K562 (cell line): Measurements from ENCODE around the gene RASIP1. TPM values are rescaled to one million over a fixed set of nuclear protein-coding genes. Genes with fewer than 3 reads are reported as not detected.

Experiments
- ADNP ChIP-seq: fragments of 200-800 bp; sonication (Bioruptor generic); IDR thresholded peaks from 2 replicates; pipeline ENCODE4 v1.6.1; 2016; ENCODE audit warnings: missing genetic modification characterization, missing compliant biosample characterization
- C11orf30 ChIP-seq: fragments of 450-650 bp; IDR thresholded peaks from 2 replicates; pipeline ENCODE4 v1.6.1; 2016; ENCODE audit warnings: low read depth, mild to moderate bottlenecking
- CBX8 ChIP-seq: fragments of 200-600 bp; sonication (generic); IDR thresholded peaks from 2 replicates; pipeline ENCODE4 v1.6.1; 2012; ENCODE audit warnings: borderline replicate concordance, mixed run types, low read depth, mild to moderate bottlenecking, moderate library complexity, mixed read lengths, low read length, control low read depth, inconsistent platforms; ENCODE audit not compliant: poor library complexity, severe bottlenecking; ENCODE audit errors: extremely low read depth
- GTF2E2 ChIP-seq: fragments of 200-800 bp; sonication (Bioruptor generic); IDR thresholded peaks from 2 replicates; pipeline ENCODE4 v1.6.1; 2016; ENCODE audit warnings: missing genetic modification characterization, missing compliant biosample characterization
- JUN ChIP-seq, 2 experiments: sonication (generic) in 1 of 2; formaldehyde crosslinking in 1 of 2; IDR thresholded peaks; 2 replicates each; pipeline versions ENCODE4 v1.6.1 to v1.8.0; 2012 to 2022; ENCODE audit warnings: borderline replicate concordance in 2 of 2, mild to moderate bottlenecking in 2 of 2, improper control_type of control experiment in 1 of 2, low read depth in 1 of 2, low read length in 1 of 2, missing genetic modification reagents in 1 of 2
- JUND ChIP-seq, 2 experiments: IDR thresholded peaks; 2 replicates in 1 of 2; 3 replicates in 1 of 2; pipeline ENCODE4 v1.6.1; 2011; ENCODE audit warnings: borderline replicate concordance in 2 of 2, low read depth in 2 of 2, low read length in 2 of 2, improper control_type of control experiment in 1 of 2, missing biosample characterization in 1 of 2, missing genetic modification characterization in 1 of 2, missing genetic modification reagents in 1 of 2
- MED1 ChIP-seq: sonication (generic); formaldehyde crosslinking; IDR thresholded peaks from 2 replicates; pipeline ENCODE4 v1.8.1; 2023; ENCODE audit warnings: missing genetic modification reagents, borderline replicate concordance
- NR2C2 ChIP-seq, 2 experiments: fragments of 200-800 bp in 1 of 2; sonication (Bioruptor generic) in 1 of 2; sonication (generic) in 1 of 2; formaldehyde crosslinking in 1 of 2; IDR thresholded peaks; 2 replicates each; pipeline versions ENCODE4 v1.6.1 to v1.8.0; 2016 to 2022; ENCODE audit warnings: mild to moderate bottlenecking in 1 of 2, missing compliant biosample characterization in 1 of 2, missing genetic modification characterization in 1 of 2, missing genetic modification reagents in 1 of 2
- PHF20 ChIP-seq: fragments of 450-650 bp; IDR thresholded peaks from 2 replicates; pipeline ENCODE4 v1.6.1; 2018; ENCODE audit not compliant: partially characterized antibody
- POLR3G ChIP-seq: IDR thresholded peaks from 2 replicates; pipeline ENCODE4 v1.6.1; 2011; ENCODE audit not compliant: insufficient read length, insufficient replicate concordance; ENCODE audit errors: extremely low read depth
- RB1 ChIP-seq: fragments of 450-650 bp; IDR thresholded peaks from 2 replicates; pipeline ENCODE4 v1.6.1; 2017; ENCODE audit warnings: low read depth, mild to moderate bottlenecking
- RCOR1 ChIP-seq, 2 experiments: IDR thresholded peaks; 2 replicates each; pipeline ENCODE4 v1.6.1; 2012; ENCODE audit warnings: low read depth in 2 of 2, low read length in 2 of 2, borderline replicate concordance in 1 of 2, improper control_type of control experiment in 1 of 2
- SIRT6 ChIP-seq: IDR thresholded peaks from one replicate; pipeline ENCODE4 v1.6.1; 2012; ENCODE audit warnings: low read depth, mild to moderate bottlenecking, control low read depth, inconsistent platforms, low read length, moderate library complexity
- STAT5B ChIP-seq: fragments of 250-450 bp; sonication (Bioruptor Pico); IDR thresholded peaks from 2 replicates; pipeline ENCODE4 v1.8.0; 2021; ENCODE audit warnings: mild to moderate bottlenecking, inconsistent platforms
- TAF7 ChIP-seq: fragments of 450-650 bp; IDR thresholded peaks from 2 replicates; pipeline ENCODE4 v1.6.1; 2016; ENCODE audit warnings: missing genetic modification characterization, missing compliant biosample characterization
- TFAM ChIP-seq: fragments of 250-450 bp; sonication (Bioruptor Pico); conservative IDR thresholded peaks from 2 replicates; pipeline ENCODE4 v1.5.0; 2021; ENCODE audit warnings: mild to moderate bottlenecking, moderate library complexity
- polyA plus RNA-seq, 8 experiments: library from polyadenylated mRNA; depleted of rRNA in 4 of 8; stranded (reverse) in 5 of 8; unstranded in 3 of 8; fragments of >200 nt; fragmentation: Nextera tagmentation in 2 of 8; fragmentation: Illumina TruSeq in 1 of 8; extraction: Ambion mirVana in 2 of 8; extraction: Trizol in 1 of 8; gene quantifications; 2 replicates each; pipeline versions ENCODE4 v1.2.1 to v1.2.3, GENCODE V29; 2011 to 2014; ENCODE audit warnings: inconsistent platforms in 1 of 8, missing spikeins in 1 of 8
- total RNA-seq, 7 experiments: library from RNA; depleted of rRNA in 6 of 7; stranded (reverse); fragments of >200 nt in 6 of 7; fragmentation: Illumina TruSeq in 2 of 7; extraction: Trizol in 2 of 7; gene quantifications; 2 replicates each; pipeline versions ENCODE4 v1.2.1 to v1.2.3, GENCODE V29; 2011 to 2021; ENCODE audit warnings: low replicate concordance in 1 of 7
- TF ChIP-seq, protein P1 (sequence below): fragments of 250-450 bp; sonication (Bioruptor Pico); IDR thresholded peaks from 2 replicates; pipeline ENCODE4 v1.5.0; 2021
- TF ChIP-seq, protein P2 (sequence below), 2 experiments: fragments of 450-650 bp in 1 of 2; IDR thresholded peaks; 2 replicates each; pipeline ENCODE4 v1.6.1; 2011 to 2017; ENCODE audit warnings: low read depth in 2 of 2, antibody characterized with exemption in 1 of 2, borderline replicate concordance in 1 of 2, low read length in 1 of 2, mild to moderate bottlenecking in 1 of 2, mixed read lengths in 1 of 2; ENCODE audit not compliant: control insufficient read depth in 1 of 2
- TF ChIP-seq, protein P3 (sequence below): sonication (generic); formaldehyde crosslinking; IDR thresholded peaks from 2 replicates; pipeline ENCODE4 v1.8.1; 2023; ENCODE audit warnings: mild to moderate bottlenecking, missing genetic modification reagents

RASIP1 gene
- total and polyA plus RNA-seq, 9 of the 15 experiments (the other 6 are each of a cell fraction or from before 2014, with no cell fraction given) = 0.20 to 4.7 (median 1.5) TPM

DNA sequence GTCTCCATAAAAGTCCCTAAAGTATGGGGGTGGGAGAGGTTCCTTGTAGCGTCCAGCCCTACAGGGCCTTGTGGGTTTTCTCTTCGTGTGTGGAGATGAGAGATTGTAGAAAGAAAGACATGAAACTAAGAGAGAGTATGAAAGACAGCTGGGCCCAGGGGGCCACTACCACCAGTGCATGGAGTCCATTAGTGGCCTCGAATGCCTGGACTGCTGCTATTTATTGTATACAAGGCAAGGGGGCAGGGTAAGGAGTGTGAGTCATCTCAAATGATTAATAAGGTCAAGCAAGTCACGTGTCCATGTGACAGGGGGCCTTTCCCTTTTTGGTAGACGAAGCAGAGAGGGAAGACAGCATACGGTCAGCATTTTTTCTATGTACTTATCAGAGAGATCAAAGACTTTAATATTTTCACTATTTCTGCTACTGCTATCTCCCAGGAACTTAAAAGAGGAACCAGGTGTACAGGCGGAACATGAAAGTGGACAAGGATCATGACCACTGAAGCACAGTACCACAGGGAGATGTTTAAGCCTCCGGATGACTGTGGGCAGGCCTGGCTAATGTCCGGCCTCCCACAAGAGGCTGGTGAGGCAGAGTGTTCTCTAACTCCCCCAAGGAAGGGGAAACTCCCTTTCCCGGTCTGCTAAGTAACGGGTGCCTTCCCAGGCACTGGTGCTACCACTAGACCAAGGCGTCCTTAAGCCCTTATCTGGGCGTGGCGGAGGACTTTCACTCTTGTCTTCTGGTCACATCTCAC lies 40.4 kb upstream of the RASIP1 start (continued):
- TF ChIP-seq JUN (IDR thresholded peaks at IDR 0.05; ENCODE audit: borderline replicate concordance, low read depth, low read length) (peak; percentile 94), JUN (CRISPR knock-in tag; IDR thresholded peaks at IDR 0.05; ENCODE audit: borderline replicate concordance) (no peak), MED1 (CRISPR knock-in tag) (no peak), TFAM (CRISPR knock-in tag) (no peak), TAF7 (tag) (0 out of 2 replicates have a peak, but pooled peaks have one; percentile 24), RCOR1 (IDR thresholded peaks at IDR 0.05; ENCODE audit: borderline replicate concordance in 1 of 2, low read depth in 2 of 2, low read length in 2 of 2) (no peak; a peak in 1 of 4 replicates), CBX8 (no peak), RB1 (no peak), GTF2E2 (tag) (no peak), POLR3G (no peak), C11orf30 (peak; percentile 88), PHF20 (peak; percentile 39), STAT5B (CRISPR knock-in tag) (no peak), NR2C2 (CRISPR knock-in tag; IDR thresholded peaks at IDR 0.05) (no peak), NR2C2 (tag; IDR thresholded peaks at IDR 0.05) (peak; percentile 84), JUND (IDR thresholded peaks at IDR 0.05; ENCODE audit: borderline replicate concordance, low read depth, low read length) (peak; percentile 97), JUND (tag; IDR thresholded peaks at IDR 0.05; ENCODE audit: borderline replicate concordance, low read depth, low read length) (peak; percentile 98; the same call in 2 of the 3 replicates), ADNP (tag) (peak; percentile 69; the same call in 1 of the 2 replicates), SIRT6 (no peak)
- TF ChIP-seq, protein P1, sequence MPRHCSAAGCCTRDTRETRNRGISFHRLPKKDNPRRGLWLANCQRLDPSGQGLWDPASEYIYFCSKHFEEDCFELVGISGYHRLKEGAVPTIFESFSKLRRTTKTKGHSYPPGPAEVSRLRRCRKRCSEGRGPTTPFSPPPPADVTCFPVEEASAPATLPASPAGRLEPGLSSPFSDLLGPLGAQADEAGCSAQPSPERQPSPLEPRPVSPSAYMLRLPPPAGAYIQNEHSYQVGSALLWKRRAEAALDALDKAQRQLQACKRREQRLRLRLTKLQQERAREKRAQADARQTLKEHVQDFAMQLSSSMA (CRISPR knock-in tag) = no peak
- TF ChIP-seq, protein P2, sequence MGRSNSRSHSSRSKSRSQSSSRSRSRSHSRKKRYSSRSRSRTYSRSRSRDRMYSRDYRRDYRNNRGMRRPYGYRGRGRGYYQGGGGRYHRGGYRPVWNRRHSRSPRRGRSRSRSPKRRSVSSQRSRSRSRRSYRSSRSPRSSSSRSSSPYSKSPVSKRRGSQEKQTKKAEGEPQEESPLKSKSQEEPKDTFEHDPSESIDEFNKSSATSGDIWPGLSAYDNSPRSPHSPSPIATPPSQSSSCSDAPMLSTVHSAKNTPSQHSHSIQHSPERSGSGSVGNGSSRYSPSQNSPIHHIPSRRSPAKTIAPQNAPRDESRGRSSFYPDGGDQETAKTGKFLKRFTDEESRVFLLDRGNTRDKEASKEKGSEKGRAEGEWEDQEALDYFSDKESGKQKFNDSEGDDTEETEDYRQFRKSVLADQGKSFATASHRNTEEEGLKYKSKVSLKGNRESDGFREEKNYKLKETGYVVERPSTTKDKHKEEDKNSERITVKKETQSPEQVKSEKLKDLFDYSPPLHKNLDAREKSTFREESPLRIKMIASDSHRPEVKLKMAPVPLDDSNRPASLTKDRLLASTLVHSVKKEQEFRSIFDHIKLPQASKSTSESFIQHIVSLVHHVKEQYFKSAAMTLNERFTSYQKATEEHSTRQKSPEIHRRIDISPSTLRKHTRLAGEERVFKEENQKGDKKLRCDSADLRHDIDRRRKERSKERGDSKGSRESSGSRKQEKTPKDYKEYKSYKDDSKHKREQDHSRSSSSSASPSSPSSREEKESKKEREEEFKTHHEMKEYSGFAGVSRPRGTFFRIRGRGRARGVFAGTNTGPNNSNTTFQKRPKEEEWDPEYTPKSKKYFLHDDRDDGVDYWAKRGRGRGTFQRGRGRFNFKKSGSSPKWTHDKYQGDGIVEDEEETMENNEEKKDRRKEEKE (IDR thresholded peaks at IDR 0.05; ENCODE audit: borderline replicate concordance in 1 of 2, control insufficient read depth in 1 of 2, low read depth in 2 of 2, low read length in 1 of 2) = no peak
- TF ChIP-seq, protein P3, sequence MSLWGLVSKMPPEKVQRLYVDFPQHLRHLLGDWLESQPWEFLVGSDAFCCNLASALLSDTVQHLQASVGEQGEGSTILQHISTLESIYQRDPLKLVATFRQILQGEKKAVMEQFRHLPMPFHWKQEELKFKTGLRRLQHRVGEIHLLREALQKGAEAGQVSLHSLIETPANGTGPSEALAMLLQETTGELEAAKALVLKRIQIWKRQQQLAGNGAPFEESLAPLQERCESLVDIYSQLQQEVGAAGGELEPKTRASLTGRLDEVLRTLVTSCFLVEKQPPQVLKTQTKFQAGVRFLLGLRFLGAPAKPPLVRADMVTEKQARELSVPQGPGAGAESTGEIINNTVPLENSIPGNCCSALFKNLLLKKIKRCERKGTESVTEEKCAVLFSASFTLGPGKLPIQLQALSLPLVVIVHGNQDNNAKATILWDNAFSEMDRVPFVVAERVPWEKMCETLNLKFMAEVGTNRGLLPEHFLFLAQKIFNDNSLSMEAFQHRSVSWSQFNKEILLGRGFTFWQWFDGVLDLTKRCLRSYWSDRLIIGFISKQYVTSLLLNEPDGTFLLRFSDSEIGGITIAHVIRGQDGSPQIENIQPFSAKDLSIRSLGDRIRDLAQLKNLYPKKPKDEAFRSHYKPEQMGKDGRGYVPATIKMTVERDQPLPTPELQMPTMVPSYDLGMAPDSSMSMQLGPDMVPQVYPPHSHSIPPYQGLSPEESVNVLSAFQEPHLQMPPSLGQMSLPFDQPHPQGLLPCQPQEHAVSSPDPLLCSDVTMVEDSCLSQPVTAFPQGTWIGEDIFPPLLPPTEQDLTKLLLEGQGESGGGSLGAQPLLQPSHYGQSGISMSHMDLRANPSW = no peak
